GM12878 (cell line): ENCODE measurements around the gene PPM1D. TPM values are rescaled to one million over a fixed set of nuclear protein-coding genes. Genes with fewer than 3 reads are reported as not detected.

ENCODE experiments used
- ATAC-seq: fragments of 200-7000 bp; cut with Tn5 transposase; 3 replicates; pipeline ENCODE4 v1.9.1; 2020; ENCODE audit warnings: mild to moderate bottlenecking, moderate library complexity
- BruUV-seq: library from RNA; stranded (reverse); fragments of 400-500 nt; replicated peaks from 2 replicates; lab custom pipeline; 2021; lab: Mats Ljungman, UMichigan
- CTCF ChIA-PET: fragments of 300-600 bp; sonication (Branson Sonifier 250); formaldehyde crosslinking; extraction: SDS; loops from one replicate; lab custom pipeline; 2021; ENCODE audit warnings: inconsistent platforms; lab: Yijun Ruan, JAX
- POLR2A ChIA-PET: fragments of 350-600 bp; formaldehyde crosslinking; extraction: SDS; loops from one replicate; lab custom pipeline; 2021; ENCODE audit warnings: inconsistent platforms; lab: Charles Lee
- RAD21 ChIA-PET: fragments of 300-600 bp; sonication (Branson Sonifier 250); formaldehyde crosslinking; loops from one replicate; lab custom pipeline; 2023; ENCODE audit warnings: antibody characterized with exemption; ENCODE audit not compliant: unreplicated experiment; lab: Charles Lee
- SMC1A ChIA-PET: fragments of 300-600 bp; sonication (Branson Sonifier 250); formaldehyde crosslinking; loops from one replicate; lab custom pipeline; 2023; ENCODE audit not compliant: unreplicated experiment, uncharacterized antibody; lab: Charles Lee
- DNase-seq: peaks from one replicate; pipeline ENCODE4 v3.0.0-alpha.2; 2011; ENCODE audit warnings: low read depth, low spot score
- FAIRE-seq: peaks from 3 replicates; lab custom pipeline; 2011; peaks lifted over from hg19 to GRCh38; lab: Jason Lieb, UNC
- H2AFZ ChIP-seq: 2 replicates; pipeline ENCODE4 v1.6.0; 2011; ENCODE audit warnings: low read depth, low read length, control low read depth; ENCODE audit not compliant: control insufficient read depth
- H3K27ac ChIP-seq: 2 replicates; pipeline ENCODE4 v1.5.1; 2011; ENCODE audit warnings: control low read depth; ENCODE audit not compliant: control insufficient read depth, insufficient read depth
- H3K27me3 ChIP-seq, 2 experiments: replicated peaks in 1 of 2; 2 replicates each; pipeline versions ENCODE4 v1.6.0 to v1.6.1; 2011; ENCODE audit warnings: low read length in 1 of 2; ENCODE audit not compliant: control insufficient read depth in 2 of 2, insufficient read depth in 2 of 2
- H3K36me3 ChIP-seq, 2 experiments: 2 replicates each; pipeline ENCODE4 v1.5.1; 2011; ENCODE audit warnings: low read length in 1 of 2; ENCODE audit not compliant: control insufficient read depth in 2 of 2, insufficient read depth in 2 of 2
- H3K4me1 ChIP-seq: 2 replicates; pipeline ENCODE4 v1.6.1; 2011; ENCODE audit warnings: mild to moderate bottlenecking, low read length, moderate library complexity, mixed read lengths; ENCODE audit not compliant: control insufficient read depth, insufficient read depth
- H3K4me2 ChIP-seq: 2 replicates; pipeline ENCODE4 v1.6.0; 2011; ENCODE audit warnings: control low read depth; ENCODE audit not compliant: control insufficient read depth, insufficient read depth
- H3K4me3 ChIP-seq: fragments of 200-600 bp; sonication (generic); 2 replicates; pipeline ENCODE4 v1.5.1; 2016
- H3K79me2 ChIP-seq: 2 replicates; pipeline ENCODE4 v1.6.0; 2011; ENCODE audit warnings: low read length; ENCODE audit not compliant: control insufficient read depth, insufficient read depth
- H3K9ac ChIP-seq: 2 replicates; pipeline ENCODE4 v1.8.0; 2011; ENCODE audit warnings: low read length, control low read depth, mixed read lengths; ENCODE audit not compliant: control insufficient read depth, insufficient read depth
- H3K9me3 ChIP-seq: replicated peaks from 3 replicates; pipeline ENCODE4 v1.5.1; 2011; ENCODE audit warnings: mild to moderate bottlenecking, low read length; ENCODE audit not compliant: control insufficient read depth, insufficient read depth
- H4K20me1 ChIP-seq: 2 replicates; pipeline ENCODE4 v1.6.0; 2011; ENCODE audit not compliant: control insufficient read depth, insufficient read depth
- ETV6 ChIP-seq, 2 experiments: fragments of 450-650 bp in 1 of 2; IDR thresholded peaks in 1 of 2; conservative IDR thresholded peaks in 1 of 2; 2 replicates each; pipeline ENCODE4 v1.6.1; 2014; ENCODE audit warnings: antibody characterized with exemption in 1 of 2, borderline replicate concordance in 1 of 2, low read depth in 1 of 2, mild to moderate bottlenecking in 1 of 2, moderate library complexity in 1 of 2
- GABPA ChIP-seq: IDR thresholded peaks from 2 replicates; pipeline ENCODE4 v1.6.1; 2014; ENCODE audit warnings: antibody characterized with exemption, low read depth, mild to moderate bottlenecking, inconsistent platforms
- NFXL1 ChIP-seq: fragments of 450-650 bp; IDR thresholded peaks from 2 replicates; pipeline ENCODE4 v1.6.1; 2017; ENCODE audit warnings: antibody characterized with exemption, mild to moderate bottlenecking, borderline replicate concordance
- POU2F2 ChIP-seq: IDR thresholded peaks from 3 replicates; pipeline ENCODE4 v1.6.1; 2011; ENCODE audit warnings: low read depth, mild to moderate bottlenecking, low read length, borderline replicate concordance
- YY1 ChIP-seq: IDR thresholded peaks from 2 replicates; pipeline ENCODE4 v1.6.1; 2011; ENCODE audit warnings: low read depth, mild to moderate bottlenecking, low read length
- WGBS: methylation state at CpG from one replicate; pipeline ENCODE4 v1.1.6; 2016; ENCODE audit warnings: low lambda C conversion rate; ENCODE audit not compliant: insufficient replicate concordance, insufficient coverage; ENCODE audit errors: missing lambda C conversion rate; 5-methylcytosine and 5-hydroxymethylcytosine counted together
- in situ Hi-C: fragments of 300-500 bp; cut with MboI; formaldehyde crosslinking; loops from 9 replicates; pipeline ENCODE4 v1.14.3; 2018; ENCODE audit warnings: mixed read lengths
- intact Hi-C: fragments of 100-400 bp; cut with micrococcal nuclease; formaldehyde crosslinking; loops from one replicate; pipeline ENCODE4 v1.14.2; 2022; ENCODE audit not compliant: unreplicated experiment
- polyA plus RNA-seq, 11 experiments: library from polyadenylated mRNA; depleted of rRNA in 4 of 11; unstranded in 6 of 11; stranded (reverse) in 5 of 11; fragments of >200 nt; fragmentation: Nextera tagmentation in 4 of 11; fragmentation: Illumina TruSeq in 1 of 11; extraction: Ambion mirVana in 4 of 11; extraction: Trizol in 1 of 11; gene quantifications; 1 replicate in 1 of 11; 2 replicates in 10 of 11; pipeline versions ENCODE4 v1.2.1 to v1.2.3, GENCODE V29; 2011 to 2016; ENCODE audit warnings: inconsistent platforms in 2 of 11, missing spikeins in 2 of 11, low read depth in 1 of 11
- total RNA-seq, 4 experiments: library from RNA; depleted of rRNA in 3 of 4; stranded (reverse); fragments of >200 nt in 3 of 4; fragmentation: Illumina TruSeq in 1 of 4; extraction: Trizol in 1 of 4; gene quantifications; 2 replicates each; pipeline versions ENCODE4 v1.2.1 to v1.2.3, GENCODE V29; 2013 to 2021

The PPM1D gene
- total and polyA plus RNA-seq, 10 of the 15 experiments (the other 5 are each of a cell fraction or from before 2014, with no cell fraction given): 1.9 to 20.8 (median 10.7) TPM

DNA sequence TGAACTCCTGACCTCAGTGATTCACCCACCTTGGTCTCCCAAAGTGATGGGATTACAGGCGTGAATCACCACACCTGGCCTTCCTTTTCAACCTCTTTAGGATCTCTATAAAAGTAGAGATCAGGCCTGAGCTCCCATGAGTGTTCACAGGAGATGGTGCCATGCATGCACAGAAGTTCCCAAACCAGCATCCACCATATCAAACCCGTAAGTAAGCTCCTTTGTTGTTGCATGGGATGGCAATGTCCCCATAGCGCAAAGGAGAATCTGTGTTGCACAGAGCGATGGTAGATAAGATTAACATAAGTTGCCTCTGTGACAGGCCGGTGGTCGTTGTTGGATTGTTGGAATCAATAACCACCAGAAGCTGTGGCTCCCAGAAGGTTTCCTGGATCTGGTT is 34.8 kb upstream of the PPM1D start:
- CTCF ChIA-PET: interaction anchor here (1.3 kb wide), 1 partner anchor 73 kb away, joined by 5 read pairs; no protein-coding TSS in a partner anchor
- POLR2A ChIA-PET: interaction anchor here (0.7 kb wide), 1 partner anchor 12 kb away, joined by 5 read pairs; no protein-coding TSS in a partner anchor
- TF ChIP-seq POU2F2: no peak
- peak; percentile 61; the same call in 1 of the 2 replicates for TF ChIP-seq NFXL1
- TF ChIP-seq ETV6 (conservative IDR thresholded peaks at IDR 0.05 in 1 of 2, IDR thresholded peaks at IDR 0.05 in 1 of 2; ENCODE audit: borderline replicate concordance in 1 of 2, low read depth in 1 of 2): 0 out of 4 replicates have a peak, but pooled peaks of 1 of the 2 experiments have one; percentile 61
- DNase-seq: no peak
- 60% methylated on average over 6 of the region's 6 CpGs for WGBS
- Histone ChIP-seq H3K9ac (no peak overlapping the region), H3K36me3 (no peaks in the 10 kb centered on the region), H3K4me3 (no peak overlapping the region), H3K27ac (no peak overlapping the region), H3K4me2 (no peak overlapping the region), H2AFZ (no peak overlapping the region), H4K20me1 (no peaks in the 10 kb centered on the region), H3K79me2 (no peaks in the 10 kb centered on the region), H3K9me3 (no peaks in the 10 kb centered on the region), H3K27me3 (no peaks in the 10 kb centered on the region), H3K4me1 (no peaks in the 10 kb centered on the region)
- ATAC-seq: no peak
- BruUV-seq: no TSS peak
- RAD21 ChIA-PET: no interaction called here
- SMC1A ChIA-PET: interaction anchor here (1.1 kb wide), 2 partner anchors 12 to 73 kb away, joined by 3 to 4 read pairs; no protein-coding TSS in a partner anchor
- intact Hi-C loops: loop anchor here (5.0 kb wide), 1 partner anchor 143 kb away; the partner anchor contains the start of gene CHCT1
- in situ Hi-C loops: no loop called here
- no peak for FAIRE-seq

DNA sequence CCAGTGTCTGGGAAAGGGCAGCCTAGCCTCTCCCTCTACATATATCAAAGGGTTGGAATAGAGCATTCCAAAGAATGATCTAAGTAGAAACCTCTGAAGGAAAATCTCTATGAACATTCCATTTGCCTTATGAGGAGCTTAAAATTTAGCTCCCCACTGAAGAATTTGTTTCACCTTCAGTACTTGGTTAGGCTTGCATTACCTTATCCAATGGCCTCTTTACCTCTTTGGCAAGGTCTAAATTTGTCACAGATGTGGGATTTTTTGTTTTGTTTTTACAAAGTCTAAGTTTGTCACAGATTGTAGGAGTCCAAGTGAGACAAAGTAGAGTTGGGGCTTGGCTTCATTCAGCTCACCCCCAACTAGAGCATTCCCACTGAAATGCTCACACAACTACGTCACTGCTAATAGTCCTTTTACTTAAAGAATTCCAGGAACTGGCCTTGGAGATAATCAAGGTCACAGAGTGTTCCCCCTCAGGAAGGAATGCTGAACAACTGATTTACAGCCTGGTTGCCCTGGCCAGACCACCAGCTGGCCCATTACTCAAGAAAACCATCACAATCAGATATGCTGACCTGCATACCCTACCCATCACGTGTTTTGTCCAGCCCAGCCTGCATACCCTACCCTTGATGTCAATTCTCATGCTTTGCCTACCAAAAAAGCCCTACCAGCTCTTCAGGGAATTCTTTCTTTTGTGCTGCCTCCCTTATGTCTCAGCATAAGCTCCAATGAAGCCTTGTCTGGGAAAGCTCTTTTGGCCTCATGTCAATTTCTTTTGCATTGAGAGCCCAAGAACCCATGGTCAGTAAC is 26.5 kb upstream of the PPM1D start:
- Histone ChIP-seq H3K27me3 (no peaks in the 10 kb centered on the region; a peak in 1 of 4 replicates), H2AFZ (no peak overlapping the region), H3K36me3 (no peaks in the 10 kb centered on the region), H3K9me3 (no peaks in the 10 kb centered on the region), H3K79me2 (no peaks in the 10 kb centered on the region), H3K4me3 (no peak overlapping the region), H4K20me1 (no peaks in the 10 kb centered on the region), H3K9ac (no peak overlapping the region), H3K27ac (no peak overlapping the region), H3K4me1 (no peaks in the 10 kb centered on the region; the same call in 1 of the 2 replicates), H3K4me2 (no peak overlapping the region)
- in situ Hi-C loops (no loop called here), intact Hi-C loops (no loop called here)
- whole genome bisulfite sequencing: 47% methylated on average over 2 of the region's 2 CpGs
- RAD21 ChIA-PET: no interaction called here
- BruUV-seq: no TSS peak
- TF ChIP-seq GABPA (no peak), ETV6 (conservative IDR thresholded peaks at IDR 0.05 in 1 of 2, IDR thresholded peaks at IDR 0.05 in 1 of 2; ENCODE audit: borderline replicate concordance in 1 of 2, low read depth in 1 of 2) (peak in 1 of 2 experiments; percentile 45; a peak in 2 of 4 replicates), YY1 (no peak)
- SMC1A ChIA-PET: interaction anchor here (0.8 to 1.0 kb wide), 4 partner anchors 26 to 167 kb away, joined by 3 to 5 read pairs (median 3); no protein-coding TSS in a partner anchor
- DNase-seq (no peak), ATAC-seq (no peak), FAIRE-seq (no peak)
- POLR2A ChIA-PET: interaction anchor here (1.2 kb wide), 1 partner anchor 26 kb away, joined by 4 read pairs; the partner anchor contains the start of gene PPM1D
- CTCF ChIA-PET: interaction anchor here (1.0 to 8.6 kb wide), 5 partner anchors 9 to 342 kb away, joined by 3 to 89 read pairs (median 5); no protein-coding TSS in a partner anchor
